NCI-H1048 (cell line): ENCODE results near the gene OTOP2.

Experiments
- DNase-seq: peaks from one replicate; lab custom pipeline; 2025; lab: John Stamatoyannopoulos, UW

Gene OTOP2

GRCh38 chr17:74923538-74924249 lies 379 bp upstream of the OTOP2 start:
- DNase-seq = no peak

GRCh38 chr17:74925242-74925641 lies 1.2 kb downstream of the OTOP2 start:
- DNase-seq = no peak

- DNase-seq = no peak
Observed at GRCh38 chr17:74928786-74929185, 4.7 kb downstream of the OTOP2 start.

GRCh38 chr17:74930535-74931036 lies 6.5 kb downstream of the OTOP2 start:
- DNase-seq = no peak

GRCh38 chr17:74935048-74935447 lies 11.0 kb downstream of the OTOP2 start:
- no peak for DNase-seq

- no peak for DNase-seq
Observed at GRCh38 chr17:74935585-74936469, 11.8 kb downstream of the OTOP2 start, which contains the start of gene OTOP3. OTOP3 (plus strand) TSS chr17:74935898; CDS start chr17:74935922, 24 bp downstream.

GRCh38 chr17:74936470-74936799 lies 12.4 kb downstream of the OTOP2 start:
- DNase-seq = no peak

GRCh38 chr17:74937064-74938051 lies 13.3 kb downstream of the OTOP2 start:
- no peak for DNase-seq

GRCh38 chr17:74938194-74938950 lies 14.3 kb downstream of the OTOP2 start:
- no peak for DNase-seq

GRCh38 chr17:74939534-74939933 lies 15.5 kb downstream of the OTOP2 start:
- no peak for DNase-seq

GRCh38 chr17:74941128-74941725 lies 17.2 kb downstream of the OTOP2 start:
- no peak for DNase-seq

- DNase-seq = no peak
Observed at GRCh38 chr17:74943808-74944522, 19.9 kb downstream of the OTOP2 start.

GRCh38 chr17:74945543-74945942 lies 21.5 kb downstream of the OTOP2 start:
- no peak for DNase-seq

GRCh38 chr17:74946641-74947040 lies 22.6 kb downstream of the OTOP2 start:
- no peak for DNase-seq

GRCh38 chr17:74947041-74947754 lies 23.1 kb downstream of the OTOP2 start:
- no peak for DNase-seq

- no peak for DNase-seq
Observed at GRCh38 chr17:74949455-74950115, 25.5 kb downstream of the OTOP2 start.

- DNase-seq = no peak
Observed at GRCh38 chr17:74950207-74950606, 26.1 kb downstream of the OTOP2 start.

GRCh38 chr17:74951065-74951464 lies 27.0 kb downstream of the OTOP2 start:
- DNase-seq = no peak
